Fibroblast of the conjunctiva (primary cell): ENCODE data around the gene NTRK3.
"Not testable (repeated sequence)": the region's sequence is repeated elsewhere in the genome, so short reads cannot be mapped to it uniquely, and the experiment has no call there.

Experiments used
- DNase-seq: peaks from one replicate; pipeline ENCODE4 v3.0.0-alpha.2; 2010; ENCODE audit warnings: low read depth

NTRK3 gene

DNA sequence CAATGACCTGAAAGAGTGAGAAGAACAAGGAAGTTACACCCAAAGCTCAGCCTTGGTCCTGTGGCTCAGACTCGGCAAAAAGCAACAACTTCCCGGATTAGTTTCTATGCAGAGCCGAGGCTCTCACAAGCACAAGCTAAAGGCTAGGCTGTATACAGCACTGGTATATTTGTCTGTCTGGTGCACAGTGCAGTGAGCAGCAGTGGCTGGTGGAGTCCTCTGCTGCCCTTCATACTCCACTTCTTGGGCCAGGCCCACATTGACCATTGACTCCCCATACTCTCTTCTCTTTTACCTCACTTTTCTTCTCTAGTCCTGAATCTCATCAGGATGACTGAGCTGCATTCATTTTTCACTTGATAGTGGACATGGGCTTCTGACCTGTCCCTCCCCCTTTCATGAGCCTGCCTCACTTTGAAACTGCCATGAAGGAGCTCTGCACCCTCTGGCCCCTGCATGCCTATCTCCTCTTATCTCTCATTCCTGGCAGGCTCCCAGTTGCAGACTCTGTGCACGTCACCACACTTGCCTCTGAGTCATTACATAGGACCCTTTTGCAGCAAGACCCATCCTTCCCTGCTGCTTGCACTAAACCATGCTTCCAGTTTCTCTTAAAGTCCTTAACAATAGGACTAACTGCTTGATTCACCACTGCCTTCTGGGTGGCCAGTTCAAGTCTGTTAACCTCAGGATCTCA, 379.3 kb downstream of the NTRK3 start:
- no peak for DNase-seq

DNA sequence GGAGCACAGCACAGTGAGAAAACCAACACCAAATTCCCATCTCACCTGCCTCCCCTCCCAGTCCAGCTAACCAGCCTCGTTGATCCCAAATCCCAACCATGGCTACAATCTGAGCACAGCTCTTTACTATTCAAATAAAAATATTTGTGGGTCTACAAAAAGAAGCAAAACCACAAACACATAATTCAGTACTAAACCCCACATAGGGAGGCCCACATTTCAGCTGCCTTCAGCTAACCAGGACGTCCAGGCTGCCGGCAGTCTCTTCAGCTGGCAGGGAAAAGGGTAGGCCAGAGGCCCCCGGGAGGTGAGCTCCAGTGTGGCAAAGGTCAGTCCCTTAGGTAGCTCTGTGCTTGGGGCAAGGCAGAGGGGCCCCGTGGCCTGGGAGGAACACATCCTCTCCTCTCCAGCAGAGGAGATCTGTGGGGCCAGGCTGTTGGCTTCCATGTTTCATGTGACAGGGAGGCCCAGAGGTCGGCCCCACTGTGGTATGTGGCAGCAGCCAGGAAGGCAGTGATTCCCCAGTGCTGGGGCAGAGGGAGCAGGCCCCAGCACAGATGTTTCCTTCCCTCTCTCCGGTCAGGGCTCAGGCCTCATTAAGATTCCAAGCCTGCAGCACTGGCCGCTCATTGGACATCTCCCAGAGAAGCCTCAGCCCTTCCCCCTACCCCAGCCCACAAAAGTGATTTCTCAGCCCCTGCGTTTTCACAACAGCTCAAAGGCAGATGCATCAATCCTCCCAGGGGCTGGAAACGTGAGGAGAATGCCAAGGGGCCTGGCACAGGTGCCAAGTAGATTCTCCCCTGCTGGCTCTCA, 381.4 kb downstream of the NTRK3 start:
- DNase-seq, result no peak

DNA sequence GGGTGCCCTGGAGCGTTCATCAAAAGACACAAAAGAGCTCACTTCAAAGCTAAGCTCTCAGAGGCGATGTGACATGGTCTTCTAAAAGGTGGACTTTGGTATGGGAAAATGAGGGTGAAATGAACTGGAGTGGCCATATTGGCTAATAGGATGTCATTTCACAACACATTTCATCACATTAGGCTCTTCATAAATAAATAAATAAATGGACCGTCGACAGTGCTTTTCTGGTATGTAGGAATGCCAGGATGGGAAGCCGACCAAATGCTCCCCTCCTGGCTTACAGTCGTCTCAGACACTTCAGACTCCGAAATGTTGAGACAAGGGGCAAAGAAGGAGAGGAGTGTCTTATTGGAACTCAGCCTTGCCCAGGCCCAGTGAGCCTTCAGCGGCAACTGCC, 383.0 kb downstream of the NTRK3 start:
- DNase-seq, result no peak

DNA sequence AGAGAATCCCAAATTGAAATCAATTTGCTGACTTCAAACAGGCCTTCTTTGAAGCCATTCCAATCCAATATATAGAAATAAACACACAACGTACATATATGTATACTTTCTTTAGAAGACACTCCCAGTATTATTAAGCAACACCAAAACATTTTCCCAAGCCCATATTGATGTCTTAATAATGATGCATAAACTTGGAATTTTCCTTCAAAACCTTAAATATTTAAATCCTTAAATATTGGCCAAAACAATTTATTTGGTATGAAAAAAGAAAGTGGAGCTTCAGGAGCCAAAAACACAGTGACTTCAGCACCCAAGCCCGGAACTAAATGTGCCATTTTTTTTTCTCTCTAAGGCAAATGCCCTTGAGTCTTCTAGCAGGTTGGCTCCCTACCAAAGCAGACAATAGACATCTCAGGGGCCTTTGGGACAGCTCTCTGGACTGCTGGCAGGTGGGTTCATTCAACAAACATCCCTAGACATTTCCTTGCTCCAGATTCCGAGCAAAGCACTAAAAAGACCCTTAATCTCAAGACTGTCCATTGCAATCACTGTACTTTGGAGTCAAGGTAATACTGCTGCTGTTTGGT, 384.7 kb downstream of the NTRK3 start:
- DNase-seq, result no peak

DNA sequence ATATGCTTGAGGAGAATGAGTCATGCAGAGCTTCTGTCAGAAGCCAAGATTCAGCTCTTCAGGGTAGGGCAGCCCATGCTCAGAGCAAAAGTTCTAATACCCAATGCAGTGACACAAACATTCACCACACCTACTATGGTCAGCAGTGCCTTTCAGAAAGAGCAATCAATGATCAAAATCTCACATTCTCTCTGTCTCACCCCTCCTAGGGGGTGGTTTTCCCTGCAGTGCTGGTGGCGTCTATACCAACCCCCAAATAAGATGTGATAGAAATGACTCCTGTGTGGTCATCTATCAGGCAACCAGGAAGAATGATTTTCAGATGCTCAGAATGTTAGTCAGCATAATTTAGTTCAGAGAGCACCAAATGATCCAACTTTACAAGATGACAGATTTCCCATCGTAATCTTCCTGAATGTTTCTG, 385.3 kb downstream of the NTRK3 start:
- no peak for DNase-seq

DNA sequence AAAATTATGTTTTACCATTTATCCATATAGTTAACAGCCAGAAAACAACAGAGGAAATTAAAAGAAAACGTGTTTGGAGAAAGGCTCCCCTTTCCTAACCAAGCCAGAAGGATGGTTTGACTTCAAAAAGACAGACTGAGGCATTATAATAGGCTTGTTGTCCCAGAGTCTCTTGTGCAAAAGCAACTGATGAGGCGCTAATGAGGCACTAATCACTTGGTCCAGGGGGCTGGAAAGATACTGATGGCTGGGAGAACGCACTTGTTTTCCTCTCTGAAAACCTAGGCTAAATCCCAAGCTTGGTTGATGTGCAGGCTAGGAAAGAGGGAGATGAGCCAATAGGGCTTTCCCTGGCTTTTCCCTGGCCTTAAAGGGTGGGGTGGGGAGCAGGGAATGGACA, 389.6 kb downstream of the NTRK3 start:
- no peak for DNase-seq

DNA sequence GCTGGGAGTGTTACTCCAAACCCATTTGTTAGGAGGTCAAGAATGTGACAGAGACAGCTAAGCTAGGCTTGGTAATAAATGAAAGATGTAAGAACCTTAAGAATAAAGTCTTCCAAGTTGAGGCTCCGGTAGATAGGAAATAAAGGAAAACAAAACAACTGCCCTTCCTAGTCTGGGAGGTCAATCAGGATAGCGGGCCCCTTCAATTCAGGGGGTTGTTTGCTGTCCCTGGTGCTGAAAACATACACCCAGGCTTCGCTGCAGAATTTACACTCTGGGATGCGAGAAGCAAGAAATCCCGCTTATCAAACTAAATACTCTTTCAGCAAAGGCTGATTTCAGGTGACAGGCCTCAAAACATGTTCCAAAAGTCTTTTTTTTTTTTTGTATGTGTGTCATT, 393.4 kb downstream of the NTRK3 start:
- no peak for DNase-seq

DNA sequence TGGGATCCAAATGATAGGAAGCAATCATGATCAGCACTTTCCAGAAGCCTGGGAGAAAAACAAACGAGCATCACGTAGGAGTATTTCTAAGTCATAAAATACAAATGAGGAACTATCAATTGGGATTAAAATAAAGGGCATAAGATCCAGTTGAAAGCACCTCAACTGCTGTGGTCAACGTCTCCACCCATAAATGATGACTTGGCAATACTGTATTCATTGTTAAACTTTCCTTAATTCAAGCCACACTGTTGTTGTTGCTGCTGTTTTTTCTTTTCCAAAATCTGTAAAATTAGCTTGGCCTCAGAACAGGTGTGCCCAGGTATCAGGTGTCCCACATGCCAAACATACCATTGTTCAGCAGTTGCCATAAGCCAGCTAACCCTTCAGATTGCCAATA, 395.8 kb downstream of the NTRK3 start:
- DNase-seq, result no peak

DNA sequence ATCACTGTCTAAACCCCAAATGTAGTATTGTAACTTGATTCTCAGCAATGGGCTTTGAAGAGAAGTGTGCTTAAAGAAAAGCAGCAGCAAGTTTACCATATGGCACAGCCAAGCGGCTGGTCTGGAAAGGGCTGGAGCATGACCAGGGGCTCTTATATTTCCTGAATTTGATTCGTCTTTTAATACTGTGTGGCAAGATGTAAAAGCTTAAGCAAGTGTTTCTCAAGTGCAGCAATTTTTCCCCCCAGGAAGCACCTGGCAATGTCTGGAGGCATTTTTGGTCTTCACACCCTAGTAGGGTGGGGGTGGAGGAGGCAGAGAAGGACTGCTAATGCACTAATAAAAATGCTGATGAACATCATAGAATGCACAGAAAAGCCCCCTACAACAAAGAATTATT, 397.9 kb downstream of the NTRK3 start:
- no peak for DNase-seq

DNA sequence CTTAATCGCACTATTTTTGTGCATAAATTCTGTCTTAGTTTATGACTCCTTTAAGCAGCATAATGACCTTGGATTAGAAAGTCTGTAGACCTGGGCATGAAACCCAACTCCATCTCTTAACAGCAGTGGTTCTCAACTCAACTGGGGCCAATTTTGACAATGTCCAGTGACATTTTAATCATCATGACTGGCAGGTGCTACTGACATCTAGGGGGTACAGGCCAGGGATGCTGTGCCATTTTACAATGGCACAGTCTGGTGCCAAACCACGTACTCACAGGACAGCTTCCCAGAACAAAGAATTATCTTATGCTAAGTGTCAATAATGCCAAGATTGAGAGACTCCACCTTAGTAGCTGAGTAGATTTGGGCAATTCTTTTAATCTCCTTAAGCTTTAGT, 405.0 kb downstream of the NTRK3 start:
- no peak for DNase-seq

DNA sequence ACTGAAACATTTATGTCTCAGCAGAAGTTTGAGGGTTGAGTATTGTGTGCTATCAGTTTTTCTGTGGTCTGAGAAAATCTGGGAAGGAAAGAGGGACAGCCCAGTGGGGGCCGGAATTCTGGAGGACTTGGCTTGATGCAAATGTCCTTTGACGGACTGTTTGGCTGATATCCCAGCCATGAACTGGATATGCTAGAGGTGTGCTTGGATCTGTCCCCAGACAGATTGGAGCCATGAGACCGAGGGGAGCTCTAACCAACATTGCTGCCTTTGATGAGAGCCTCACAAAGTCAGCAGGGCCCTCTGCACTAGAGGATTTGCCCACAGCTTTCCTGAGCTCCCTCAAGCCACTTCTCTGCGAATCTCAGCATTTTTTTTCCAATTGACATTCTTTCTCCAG, 405.6 kb downstream of the NTRK3 start:
- no peak for DNase-seq

DNA sequence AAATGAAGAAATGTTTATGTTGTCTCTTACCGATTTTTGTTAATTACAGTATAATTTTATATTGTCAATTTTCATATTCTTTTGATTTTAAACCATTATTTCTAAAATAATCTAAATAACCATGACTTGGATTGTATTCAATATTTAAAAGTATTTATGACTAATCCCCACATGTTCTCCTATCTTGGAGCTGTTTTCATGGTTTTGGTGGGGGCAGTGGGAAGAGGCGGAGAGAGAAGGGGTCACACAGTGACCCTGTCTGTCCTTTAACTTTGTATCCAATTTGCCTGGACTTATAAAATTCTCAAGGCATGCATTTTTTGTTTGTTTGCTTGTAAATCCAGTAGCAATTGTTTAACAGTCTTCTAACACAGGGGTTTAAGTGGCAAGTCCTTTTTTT, 407.4 kb downstream of the NTRK3 start:
- DNase-seq, result no peak

DNA sequence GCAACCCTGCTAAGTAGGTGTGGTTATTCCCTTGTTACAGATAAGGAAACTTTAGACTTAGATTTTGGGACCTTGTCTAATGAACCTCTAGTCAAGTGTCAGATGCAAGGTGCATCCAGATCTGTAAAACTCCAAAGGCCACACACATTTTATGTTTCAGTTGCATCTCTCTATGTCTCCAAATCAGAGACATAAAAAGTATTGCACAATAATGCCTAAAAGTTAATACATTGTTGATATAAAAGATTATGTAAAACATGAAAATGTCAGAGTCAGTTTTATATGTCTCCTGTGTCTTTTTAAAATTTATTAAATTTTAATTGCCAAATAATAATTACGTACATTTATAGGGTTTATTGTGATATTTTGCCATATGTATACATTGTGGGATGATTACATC, 408.5 kb downstream of the NTRK3 start:
- no peak for DNase-seq

DNA sequence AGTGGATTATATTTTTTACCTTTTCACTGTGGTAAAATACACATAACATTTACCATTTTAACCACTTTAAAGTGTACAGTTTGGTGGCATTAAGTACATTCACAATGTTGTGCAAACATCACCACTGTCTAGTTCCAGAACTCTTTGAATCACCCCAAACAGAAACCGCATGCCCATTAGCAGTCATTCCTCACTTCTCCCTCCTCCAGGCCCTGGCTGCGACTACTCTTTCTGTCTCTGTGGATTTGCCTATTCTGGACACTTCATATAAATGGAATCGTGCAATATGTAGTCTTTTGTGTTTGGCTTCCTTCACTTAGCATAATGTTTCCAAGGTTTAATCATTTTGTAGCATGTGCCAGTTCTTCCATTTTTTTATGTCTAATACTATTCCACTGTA, 409.8 kb downstream of the NTRK3 start:
- no peak for DNase-seq

DNA sequence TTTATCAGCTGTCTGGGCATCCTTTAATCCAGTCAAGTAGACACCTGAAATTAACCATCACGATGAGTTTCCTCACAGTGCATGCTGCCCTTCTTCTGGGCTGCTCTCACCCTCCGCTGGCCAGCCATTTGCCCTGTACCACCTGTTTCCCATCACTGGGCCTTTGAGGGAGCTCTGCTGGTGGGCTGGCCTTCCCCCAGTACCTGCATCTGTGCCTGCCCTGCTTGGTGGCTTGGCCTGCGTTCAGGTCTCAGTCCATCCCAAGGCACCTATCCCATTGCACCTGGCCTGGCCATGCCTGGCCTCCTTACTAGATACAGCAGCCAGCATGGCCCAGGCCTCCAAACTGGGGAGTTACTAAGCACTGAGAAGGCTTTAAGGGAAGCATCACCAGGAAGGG, 413.2 kb downstream of the NTRK3 start:
- DNase-seq, result no peak

DNA sequence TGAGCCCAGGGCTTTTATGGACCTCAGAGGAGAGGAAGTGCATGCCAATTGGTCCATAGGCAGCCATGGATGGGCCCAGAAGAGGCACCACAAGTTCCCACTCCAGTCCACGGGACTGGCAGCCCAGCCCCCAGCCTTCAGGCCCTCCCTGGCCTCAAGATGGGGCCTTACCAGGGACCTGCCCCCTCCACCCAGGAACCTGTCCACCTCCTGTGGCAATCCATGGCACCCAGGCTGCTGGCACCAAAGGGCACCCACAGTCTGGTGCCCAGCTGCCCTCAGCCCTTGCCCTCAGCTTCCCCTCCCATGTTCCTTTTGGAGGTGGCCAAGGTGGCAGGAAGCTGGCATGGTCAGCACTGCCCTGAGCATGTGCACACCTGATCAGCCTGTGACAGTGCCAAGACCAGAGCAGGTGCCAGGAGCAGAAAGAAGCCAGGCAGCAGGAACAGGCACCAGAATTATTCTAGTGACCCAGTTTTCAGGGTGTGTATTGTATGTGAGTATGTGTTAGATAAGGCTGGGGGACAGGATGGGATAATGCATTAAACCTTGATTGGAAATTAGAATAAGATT, 415.0 kb downstream of the NTRK3 start:
- DNase-seq, result no peak

DNA sequence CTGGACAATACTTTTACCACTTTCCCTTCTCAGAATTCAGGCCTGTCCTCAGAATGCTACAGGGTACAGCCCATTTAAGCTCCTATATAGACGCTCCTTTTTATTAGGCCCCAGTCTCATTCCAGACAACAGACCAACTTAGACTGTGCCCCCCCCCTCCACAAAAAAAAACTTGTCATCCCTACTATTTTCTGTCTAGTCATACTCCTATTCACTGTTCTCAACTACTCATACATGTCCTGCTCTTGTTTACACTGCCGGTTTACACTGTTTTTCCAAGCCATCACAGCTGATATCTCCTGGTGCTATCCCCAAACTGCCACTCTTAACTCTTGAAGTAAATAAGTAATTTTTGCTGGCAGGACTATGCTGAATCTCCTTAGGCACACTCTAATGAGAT, 420.7 kb downstream of the NTRK3 start:
- DNase-seq, result not testable (repeated sequence)

DNA sequence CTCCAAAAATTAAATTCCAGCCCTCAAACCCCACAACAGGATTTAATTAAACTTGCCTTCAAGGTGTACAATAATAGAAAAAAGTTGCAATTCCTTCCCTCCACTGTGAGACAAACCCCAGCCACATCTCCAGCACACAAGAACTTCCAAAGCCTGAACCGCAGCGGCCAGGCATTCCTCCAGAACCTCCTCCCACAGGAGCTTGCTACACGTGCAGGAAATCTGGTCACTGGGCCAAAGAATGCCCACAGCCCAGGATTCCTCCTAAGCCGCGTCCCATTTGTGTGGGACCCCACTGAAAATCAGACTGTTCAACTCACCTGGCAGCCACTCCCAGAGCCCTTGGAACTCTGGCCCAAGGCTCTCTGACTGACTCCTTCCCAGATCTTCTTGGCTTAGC, 423.2 kb downstream of the NTRK3 start:
- not testable (repeated sequence) for DNase-seq

DNA sequence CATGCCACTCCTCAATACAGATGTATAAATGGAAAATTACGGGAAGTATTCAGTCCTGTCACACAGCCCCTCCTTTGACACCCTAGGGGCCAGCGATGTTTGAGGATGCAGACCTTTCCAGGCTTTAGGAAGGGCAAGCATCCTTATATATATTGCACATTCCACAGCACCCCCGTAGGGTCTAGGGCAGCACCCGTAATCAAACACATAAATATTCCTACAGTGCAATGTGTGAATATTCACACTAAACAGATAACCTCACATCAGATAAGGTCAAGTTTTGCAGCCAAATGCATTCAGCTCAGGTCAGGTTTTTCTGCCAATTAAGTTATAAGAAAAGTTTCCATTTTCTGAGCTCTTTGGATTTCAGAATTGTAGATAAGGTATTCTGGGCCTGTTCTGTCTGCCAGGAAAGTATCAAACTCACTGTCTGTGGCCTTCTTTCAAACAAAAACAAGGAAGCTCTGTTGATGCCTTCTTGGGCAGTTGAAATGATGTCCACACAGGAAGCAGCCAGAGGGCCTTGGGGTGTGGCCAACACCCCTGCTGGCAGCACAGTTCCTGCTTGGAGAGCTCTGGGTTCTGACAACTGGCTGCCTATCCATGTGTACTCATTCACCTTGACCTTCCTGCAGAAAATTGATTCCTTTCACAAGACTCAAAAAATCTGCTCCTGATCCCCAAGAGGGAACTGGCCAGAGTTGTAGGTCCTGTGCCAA, 427.0 kb downstream of the NTRK3 start:
- DNase-seq, result no peak

DNA sequence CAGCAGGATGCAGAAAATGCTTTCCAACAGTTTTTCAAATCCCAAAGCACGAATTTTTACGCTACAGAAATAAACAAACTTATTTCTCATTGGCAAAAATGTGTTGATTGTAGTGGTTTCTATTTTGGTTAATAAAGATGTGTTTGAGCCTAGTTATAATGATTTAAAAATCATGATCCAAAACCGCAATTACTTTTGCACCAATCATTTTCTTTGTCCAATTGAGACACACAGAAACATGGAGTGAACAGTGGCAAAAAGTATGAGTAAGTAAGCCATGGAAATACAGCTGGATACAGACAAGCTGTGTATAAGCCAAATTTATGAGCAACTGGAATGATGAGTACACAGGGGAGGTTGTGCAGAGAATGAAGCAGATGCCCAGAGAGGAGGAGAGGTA, 427.9 kb downstream of the NTRK3 start:
- no peak for DNase-seq

DNA sequence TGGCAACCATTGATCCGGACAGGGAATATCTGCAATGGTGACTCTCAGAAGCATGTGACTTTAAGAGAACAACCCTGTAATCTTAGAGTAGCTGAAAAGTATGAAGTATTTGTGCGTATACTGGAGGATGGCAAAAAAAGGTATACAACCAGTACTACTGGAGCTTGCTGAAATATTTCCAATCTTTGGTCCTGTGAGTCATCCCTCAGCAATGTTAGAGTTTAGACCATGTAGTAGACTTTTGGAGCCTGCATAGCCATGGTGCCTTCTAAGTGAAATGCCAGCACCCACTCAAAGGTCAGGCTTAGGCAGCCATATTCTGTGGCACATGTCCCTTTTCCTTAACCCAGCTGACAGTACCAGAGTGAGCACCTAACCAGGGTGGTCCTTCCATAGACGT, 429.4 kb downstream of the NTRK3 start:
- DNase-seq, result no peak

DNA sequence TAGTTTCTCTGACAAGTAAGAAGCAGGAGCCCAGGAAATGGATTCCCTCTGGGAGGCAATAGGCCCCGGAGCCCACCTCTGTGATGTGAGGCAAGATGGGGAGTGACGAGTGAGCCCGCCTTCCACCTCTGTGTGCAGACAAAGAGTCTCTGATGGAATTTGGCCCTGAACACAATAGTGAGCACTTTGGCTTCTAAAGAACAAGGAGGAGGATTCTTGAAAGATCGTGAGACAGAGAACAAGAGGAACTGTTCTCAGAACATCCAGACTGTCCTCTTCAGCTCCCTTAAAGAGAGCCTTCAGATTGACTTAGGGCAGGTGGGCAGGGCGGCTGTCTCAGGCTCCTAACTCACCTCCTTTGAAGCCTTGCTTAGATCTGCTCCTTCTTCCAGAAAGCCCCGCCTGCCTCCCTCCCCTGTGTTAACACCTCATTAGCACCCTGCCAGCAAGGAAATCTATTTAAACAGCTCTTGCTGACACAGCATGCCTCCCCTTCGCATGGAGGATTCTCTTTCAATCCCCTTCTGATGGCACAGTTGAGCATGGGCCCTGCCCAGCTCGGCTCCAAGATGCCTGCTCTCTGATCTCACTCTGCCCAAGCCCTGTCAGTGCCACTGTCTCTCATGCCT, 430.3 kb downstream of the NTRK3 start:
- DNase-seq, result no peak
